Iris pigment epithelial cell (primary cell): ENCODE results near the gene DOCK2.
A peak's percentile ranks its signal among the peaks of the same experiment; 100 is the strongest.

Experiments
- DNase-seq: peaks from one replicate; pipeline ENCODE4 v3.0.0-alpha.2; 2011; ENCODE audit warnings: low read depth

The DOCK2 gene

DNA sequence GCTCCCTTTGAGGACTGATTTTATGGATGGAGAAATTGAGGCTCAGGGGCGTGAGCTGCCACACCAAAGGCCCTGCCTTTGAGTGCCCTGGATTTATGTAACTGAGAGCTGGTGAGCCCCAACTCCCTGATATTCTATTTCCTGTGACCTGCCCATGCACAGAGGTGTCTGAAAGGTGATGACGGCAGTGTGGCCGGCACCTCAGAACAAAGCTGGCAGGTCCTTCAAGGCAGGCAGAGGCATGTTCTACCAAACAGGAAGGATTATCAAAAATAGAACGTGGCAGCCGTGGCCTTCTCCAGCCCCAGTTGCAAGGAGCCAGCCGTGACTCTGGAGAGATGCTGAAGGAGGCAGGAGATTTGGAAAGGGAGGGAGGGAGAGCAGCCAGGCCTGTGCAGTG, 307.0 kb downstream of the DOCK2 start:
- DNase-seq: no peak

DNA sequence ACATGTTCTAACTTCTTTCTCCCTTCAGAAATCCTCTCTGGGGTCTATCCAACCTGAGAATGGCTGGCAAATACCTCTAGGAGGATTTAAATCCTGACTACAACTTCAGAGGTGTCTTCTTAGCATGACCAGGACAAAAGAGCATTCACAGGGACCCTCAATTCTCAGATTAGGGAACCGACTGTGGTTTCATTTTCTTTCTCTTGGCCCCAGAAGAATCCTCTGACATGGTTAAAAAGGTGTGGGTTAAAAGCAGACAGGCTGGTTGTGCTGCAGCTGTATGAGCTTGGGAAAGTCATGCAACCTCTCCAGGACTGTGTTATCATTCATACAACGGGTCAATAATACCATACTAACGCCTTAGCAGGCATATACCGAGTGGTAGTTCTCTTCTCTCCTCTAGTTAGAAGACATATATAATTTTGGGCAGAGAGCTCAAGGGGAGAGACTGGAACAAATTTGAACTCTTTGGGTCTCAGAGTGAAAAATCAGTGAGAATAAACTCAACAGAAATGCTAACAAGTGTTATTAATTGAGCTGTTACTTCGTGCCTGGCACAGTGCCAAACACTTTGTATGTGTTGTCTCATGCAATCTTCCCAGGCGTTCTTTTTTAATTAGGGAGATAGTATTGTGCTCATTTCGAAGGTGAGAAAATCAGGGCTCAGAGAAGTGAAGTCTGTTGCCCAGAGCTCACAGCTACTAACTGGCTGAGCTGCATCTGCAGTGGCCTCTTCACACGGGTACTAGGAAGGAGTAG, 308.0 kb downstream of the DOCK2 start:
- no peak for DNase-seq

DNA sequence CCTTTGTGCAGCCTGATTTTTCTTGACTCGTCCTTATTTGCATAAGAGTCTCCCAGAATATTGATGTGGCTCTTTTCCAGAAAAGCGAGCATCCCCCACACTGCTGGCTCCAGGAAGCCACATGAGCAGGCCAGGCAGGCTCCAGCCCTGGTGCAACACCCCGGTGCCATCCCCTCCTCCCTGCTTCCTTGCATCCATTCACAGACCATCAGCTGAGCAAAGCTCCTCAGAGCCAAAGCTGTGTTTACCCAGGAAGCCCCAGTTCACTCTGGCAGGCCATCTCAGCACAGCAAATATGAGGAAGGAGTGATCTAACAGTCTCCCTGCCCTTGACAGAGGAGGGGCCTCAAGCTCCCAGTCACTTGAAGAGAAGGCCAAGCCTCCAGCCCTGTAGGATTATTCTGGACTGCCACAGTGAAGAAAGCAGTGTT, 308.8 kb downstream of the DOCK2 start:
- peak; percentile 87 for DNase-seq

DNA sequence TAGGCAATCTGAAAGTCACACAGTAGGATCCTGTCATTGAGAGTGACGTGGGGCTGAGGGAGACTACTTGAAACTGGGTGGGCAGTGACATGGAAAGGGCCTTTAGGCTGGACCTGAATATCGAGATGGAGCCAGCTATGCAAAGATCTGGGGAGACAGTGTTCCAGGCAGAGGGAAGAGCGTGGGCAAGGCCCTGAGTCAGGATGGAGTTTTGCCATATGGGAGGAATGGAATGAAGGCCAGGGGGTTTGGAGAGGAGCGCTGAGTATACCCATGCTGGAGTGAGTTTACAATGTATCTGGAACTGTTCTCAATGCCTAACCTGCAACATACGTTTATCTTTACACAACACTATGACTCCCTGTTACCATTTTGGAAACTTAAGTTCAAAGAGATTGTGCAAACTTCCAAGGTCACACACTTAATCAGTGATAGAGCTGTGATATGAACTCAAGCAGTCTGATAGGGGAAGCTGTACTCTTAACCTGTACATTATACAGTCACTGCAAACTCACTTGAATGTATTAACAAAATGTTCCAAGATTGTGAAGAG, 309.7 kb downstream of the DOCK2 start:
- no peak for DNase-seq

DNA sequence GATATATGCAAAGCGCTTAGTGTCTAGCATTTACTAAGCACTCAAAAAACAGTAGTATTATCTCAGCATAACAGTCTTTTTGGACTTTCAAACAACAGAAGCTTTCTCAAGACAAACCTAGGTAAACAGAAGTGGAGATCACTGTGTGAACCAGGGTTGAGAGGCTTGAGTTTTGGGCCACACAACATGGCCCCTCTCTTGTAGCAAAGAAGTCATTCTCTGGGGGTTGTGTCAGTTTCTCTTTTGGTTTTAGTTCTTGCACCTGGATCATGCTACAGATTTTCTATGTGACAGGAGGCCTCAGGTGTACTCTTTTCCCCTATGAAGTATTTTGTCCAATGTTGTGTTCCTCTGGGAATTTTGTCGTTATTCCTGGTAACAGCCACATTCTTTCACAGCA, 313.3 kb downstream of the DOCK2 start:
- no peak for DNase-seq

DNA sequence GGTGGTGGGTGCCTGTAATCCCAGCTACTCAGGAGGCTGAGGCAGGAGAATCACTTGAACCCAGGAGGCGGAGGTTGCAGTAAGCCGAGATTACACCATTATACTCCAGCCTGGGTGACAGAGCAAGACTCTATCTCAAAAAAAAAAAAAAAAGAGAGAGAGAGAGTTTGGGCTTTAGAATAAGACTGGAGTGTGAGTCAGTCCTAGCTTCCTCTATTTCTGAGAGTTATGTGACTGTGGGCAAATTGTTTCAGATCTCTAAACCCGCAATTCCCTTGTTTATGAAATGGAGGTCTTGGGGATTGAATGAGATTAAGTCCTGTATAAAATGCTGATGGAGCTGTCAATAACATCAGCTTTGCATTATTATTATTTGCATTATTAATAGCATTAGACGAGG, 316.1 kb downstream of the DOCK2 start:
- peak; percentile 79 for DNase-seq

DNA sequence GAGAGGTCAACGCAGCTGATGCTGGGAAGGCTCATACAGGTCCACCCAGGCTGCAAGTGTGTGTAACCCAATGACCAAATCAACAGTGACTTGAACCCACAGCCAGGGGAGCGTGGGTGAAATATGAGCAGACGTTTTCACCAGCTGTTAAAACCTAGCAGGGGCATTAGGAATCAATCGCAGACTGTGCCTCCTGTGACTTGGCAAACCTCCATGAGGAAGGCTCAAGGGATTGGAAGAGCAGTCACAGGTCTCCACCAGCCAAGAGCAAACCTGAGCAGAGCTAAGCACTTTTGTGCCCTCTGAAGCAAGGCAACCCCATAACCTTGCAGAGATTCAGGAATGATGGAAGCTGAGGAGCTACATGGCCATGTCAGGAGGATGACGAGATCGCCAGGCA, 317.7 kb downstream of the DOCK2 start:
- DNase-seq: no peak

DNA sequence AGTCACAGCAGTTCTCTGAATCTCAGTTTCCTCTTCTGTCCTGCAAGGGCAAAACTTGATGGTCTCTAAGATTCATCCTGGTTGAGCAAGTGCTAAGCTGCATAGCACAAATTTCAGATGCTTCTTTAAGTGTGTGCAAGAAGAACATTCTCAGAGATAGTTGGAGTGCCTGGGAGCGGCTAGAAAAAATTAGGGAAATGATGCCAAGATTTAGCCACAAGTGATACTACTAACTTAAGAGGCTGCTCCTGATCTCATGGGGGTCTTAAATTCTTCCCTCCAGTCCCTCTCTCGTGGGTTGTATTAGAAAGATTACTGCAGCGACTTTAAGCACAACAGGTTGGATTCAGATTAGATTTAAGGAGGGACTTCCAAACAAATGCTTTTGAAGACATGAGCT, 319.1 kb downstream of the DOCK2 start:
- DNase-seq: no peak

DNA sequence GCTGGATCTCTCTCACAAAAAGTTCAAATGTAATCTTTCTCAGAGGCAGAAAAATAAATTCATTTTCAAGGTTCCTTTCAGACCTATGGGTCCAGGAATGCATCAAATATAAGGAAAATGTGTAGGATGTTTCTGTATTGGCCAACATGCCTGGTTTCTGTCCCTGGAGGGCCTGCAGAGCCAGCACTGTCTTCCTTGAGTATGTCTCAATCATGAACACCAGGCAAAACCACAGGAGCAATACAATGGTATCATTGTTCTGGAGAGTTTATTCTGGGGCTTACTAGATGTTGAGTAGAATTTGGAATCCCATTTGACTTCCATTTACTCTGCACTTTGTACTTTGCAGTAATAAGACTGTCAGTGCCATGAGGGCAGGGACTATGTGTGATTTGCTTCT, 319.7 kb downstream of the DOCK2 start:
- no peak for DNase-seq

DNA sequence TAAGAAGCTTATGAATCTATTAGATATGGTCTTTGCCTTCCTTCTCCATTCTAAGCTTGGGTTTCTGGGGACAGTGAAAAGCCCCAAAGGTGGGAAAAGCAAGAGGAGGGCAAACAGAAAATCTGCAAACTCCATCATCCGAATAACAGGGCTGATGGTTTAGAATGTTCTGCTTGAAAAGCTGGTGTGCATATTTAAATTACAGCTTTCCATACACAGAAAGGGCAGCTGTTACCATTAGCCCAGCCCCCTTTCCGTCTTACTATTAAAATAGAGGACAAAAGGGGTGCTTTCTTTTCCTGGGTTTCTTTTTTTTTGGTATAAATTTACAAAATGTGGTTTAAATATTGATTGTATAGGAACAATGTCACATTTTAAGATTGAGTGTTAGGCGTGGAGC, 321.2 kb downstream of the DOCK2 start:
- no peak for DNase-seq

DNA sequence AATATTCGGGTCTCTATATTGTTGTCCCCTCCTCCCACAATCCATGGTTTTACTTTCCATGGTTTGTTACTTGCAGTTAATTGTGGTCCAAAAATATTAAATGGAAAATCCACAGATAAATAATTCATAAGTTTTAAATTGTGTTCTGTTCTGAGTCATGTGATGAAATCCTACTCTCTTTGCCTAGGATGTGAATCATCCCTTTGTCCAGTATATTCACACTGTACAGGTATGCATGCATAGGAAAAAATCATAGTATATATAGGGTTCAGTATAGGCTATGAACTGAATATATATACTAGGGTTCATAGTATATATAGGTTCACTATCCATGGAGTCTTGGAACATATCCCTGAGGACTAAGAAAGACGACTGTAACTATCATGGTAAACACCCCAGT, 323.6 kb downstream of the DOCK2 start:
- DNase-seq: no peak

DNA sequence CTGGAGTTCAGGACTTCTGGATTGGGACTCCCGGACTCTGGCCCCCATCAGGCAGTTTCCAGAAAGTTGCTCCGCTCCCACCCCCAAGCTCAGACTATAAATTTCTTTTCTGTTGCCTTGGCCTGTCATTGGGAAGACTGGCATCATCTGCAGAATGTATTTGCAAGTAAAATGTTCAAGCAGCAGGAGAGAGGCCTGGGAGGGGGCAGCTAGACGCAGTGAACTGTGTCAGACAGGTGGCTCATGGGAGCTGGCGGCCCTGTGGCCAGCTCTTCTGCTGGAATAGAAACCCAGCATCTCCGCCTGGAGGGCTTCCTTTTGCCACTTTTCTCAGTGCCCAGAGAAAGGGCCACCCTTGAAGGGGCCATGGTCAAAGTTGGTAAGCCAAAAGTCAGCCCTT, 327.2 kb downstream of the DOCK2 start:
- DNase-seq: no peak

DNA sequence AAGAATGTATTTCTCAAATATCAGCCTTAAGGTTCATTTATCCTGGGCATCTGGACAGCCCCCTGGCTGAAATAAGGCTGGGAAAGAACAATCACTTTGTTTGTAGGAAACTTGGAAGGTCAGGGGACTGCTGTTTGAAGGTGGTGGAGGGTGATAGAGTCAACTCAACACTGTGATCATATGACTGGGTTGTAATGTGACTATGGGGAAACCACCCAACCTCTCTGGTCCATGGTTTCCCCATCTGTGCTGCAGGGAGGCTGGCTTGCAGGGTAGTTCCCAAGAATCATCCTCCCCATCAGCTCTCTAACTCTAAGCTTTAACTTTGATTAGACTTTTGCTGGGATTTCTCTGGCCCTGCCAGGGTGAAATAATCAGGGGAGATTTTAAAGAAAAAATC, 333.3 kb downstream of the DOCK2 start:
- no peak for DNase-seq

DNA sequence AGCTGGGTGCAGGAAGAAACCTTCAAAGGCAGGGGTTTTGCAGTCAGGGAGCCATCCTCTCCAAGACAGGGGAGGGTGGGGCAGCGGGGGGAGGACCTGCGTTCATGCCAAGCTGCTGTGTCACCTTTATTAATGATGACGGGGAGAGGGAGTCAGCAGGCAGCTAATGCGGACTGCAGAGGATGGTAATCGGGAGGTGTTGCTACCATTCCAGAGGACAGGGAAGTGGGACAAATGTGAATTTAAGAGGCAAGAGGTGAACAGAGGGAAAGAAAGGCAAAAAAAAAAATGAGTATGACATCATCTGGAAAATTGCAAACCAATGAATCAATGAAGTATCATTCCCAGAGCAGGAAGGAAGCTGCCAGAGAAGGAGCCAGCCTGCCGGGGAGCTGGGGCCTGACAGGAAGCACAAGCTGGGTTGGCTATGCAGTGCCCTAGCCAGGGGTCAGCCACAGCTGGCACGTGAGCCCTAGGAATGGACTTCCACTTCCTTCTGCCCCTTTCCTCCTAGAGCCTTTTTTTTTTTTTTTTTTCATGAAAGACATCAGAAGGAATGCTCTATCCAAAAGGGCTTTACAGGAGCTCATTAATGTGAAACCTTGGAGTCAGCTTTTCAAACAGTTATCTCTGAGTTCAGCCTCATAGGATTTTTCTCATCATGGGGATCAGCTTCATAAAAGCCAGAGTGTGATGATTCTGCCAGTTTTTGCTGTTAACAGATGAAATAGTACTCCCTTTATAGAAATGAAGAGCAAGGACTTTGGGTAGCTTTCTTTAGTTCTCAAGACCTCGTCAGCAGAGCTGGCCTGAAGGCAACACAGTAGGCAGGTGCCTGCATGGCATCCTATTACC, 334.1 kb downstream of the DOCK2 start:
- DNase-seq: peak; percentile 65

DNA sequence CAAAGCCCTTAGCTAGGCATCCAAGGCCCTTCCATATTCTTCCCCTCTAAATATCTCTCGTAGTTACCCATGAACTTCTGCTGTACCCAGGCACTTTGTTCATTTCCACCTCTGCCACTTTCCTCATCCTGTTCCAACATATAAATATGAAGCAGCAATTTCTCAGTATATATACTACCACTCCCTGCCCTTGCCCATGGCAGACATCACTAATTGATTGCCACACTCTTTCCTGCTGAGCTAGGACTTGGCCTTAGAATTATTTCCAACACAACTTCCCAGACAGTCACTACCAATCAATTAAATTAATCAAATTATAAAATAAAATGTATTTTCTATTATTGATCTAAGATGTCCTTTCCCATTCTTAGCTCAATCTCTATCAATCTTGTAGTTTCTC, 334.7 kb downstream of the DOCK2 start:
- no peak for DNase-seq

DNA sequence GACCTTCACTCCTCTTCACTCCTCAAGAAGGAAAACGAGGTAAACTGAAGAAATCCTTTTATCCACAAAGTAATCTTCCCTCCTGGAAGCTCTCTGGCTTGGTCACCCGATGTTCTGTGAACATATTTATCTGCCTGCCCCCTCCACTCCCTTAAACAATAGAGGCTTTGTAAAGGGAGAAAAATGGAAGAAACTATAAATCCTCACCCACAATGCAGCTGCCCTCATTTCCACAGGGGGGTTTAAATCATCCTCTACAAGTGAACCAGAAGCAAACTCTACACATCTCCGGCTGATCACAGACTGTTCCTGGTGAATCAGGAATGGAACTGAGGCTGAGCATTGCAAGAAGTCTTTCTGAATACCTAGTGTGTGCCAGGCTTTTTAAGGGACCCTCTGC, 336.0 kb downstream of the DOCK2 start:
- no peak for DNase-seq

DNA sequence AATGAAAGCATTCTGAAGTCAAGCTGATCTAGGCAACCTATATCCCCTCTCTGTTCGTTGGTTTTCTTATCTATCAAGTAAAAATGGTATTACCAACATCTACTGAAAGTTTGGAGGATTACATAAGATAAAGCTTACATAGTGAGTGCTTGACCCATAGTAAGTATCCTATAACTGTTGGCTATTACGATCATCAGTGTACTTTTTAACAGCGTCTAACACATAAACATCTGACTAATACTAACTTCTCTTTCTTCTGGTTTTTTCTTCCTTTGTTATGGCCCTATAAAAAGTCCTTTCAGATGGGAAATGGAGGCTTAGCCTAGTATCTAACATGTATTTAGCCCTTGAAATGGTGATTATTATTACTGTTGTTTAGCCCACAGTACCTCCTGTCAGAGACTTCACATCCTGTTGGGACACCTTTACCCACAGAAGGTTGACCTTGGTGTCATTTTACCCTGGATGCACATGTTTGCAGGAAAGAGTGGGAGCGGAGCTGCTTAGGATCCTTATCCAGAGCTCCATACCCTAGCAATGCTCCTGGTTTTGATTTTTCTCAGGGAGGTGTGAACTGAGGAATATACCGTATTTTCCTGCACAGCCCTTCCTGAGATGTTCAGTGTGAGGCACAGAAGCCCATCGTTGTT, 337.2 kb downstream of the DOCK2 start:
- peak; percentile 63 for DNase-seq

DNA sequence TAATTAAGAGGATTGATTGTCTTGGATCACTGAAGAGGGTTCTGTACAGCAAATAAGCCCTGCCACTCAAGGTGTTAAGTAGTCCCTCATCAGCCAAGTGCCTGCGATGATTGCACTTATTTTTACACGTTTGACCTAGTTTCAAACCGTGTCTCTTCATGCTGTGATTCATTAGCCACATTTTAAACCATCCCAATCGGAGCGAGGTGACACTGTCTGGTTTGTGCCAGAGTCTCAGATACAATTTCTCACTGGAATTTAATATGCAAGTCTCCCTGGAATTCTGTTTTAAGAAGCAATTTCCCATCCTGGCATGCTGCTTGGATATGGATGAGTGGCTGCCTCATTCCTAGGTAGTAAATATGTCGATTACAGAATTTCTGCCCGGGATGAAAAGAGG, 341.6 kb downstream of the DOCK2 start:
- no peak for DNase-seq

DNA sequence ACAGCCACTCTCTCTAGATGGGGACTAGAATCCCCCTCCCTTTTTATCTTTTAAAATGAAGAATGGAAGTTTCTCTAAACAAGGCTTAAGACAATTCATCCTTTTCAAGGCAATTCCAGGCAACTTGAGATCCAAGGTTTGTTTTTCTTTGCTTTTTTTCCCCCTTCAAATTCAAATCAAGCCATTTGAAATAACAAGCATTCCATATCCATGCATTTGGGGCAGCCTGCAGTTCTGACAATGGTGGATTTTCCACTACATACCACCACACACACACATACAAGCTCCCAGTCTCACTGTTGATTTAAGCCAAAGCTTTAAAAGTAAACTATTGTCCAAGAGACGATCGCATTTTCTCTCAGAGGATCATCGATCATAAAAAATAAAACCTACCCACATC, 342.8 kb downstream of the DOCK2 start:
- no peak for DNase-seq

DNA sequence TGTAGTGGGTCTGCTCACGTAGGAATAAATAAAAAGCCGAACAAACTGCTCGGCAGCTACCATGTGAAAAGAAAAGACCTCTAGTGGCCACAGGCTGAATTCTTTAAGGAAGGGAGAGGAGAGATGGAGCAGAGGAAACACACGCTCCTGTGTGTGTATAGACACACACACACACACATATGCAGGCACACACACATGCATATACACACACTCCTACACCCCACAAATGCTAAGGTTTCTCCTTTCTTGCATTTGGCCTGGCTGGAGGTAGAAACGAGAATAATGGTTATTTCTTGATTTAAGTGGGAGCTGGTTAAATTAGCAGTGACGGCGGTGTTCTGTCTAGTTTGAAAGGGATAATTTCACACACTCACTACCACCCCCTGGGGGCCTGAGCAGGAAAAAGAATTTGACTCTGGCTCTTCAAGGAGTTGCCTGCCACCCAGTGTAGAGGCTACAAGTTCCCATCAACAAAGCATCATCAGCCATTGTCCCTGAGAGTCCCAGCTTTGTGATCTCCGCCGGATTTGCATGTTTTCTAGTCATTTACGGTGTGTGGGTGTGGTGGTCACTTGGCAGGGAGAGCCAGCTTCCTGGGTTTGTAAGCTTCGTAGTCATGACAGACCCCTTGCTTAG, 343.5 kb downstream of the DOCK2 start, which contains the start of gene INSYN2B:
Gene INSYN2B (minus strand): TSS at position 78 of the 636 bp plus-strand sequence. CDS start 96,597 bp downstream, outside the sequence.
- peak; percentile 88 for DNase-seq

DNA sequence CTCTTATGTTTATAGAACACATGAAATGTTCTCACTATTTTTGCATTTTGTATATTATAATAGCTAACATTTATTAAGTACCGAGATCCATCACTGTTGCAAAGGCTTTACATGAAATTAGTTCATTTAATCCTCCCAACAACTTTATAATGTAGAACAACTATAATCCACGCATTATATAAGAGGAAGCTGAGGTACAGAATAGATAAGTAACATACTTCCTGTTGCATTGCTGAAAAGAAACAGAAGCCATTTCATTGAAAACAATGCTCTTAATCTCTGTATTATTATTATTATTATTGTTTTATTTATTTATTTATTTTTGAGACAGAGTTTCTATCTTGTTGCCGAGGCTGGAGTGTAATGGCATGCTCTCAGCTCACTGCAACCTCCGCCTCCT, 351.1 kb downstream of the DOCK2 start:
- DNase-seq: no peak

DNA sequence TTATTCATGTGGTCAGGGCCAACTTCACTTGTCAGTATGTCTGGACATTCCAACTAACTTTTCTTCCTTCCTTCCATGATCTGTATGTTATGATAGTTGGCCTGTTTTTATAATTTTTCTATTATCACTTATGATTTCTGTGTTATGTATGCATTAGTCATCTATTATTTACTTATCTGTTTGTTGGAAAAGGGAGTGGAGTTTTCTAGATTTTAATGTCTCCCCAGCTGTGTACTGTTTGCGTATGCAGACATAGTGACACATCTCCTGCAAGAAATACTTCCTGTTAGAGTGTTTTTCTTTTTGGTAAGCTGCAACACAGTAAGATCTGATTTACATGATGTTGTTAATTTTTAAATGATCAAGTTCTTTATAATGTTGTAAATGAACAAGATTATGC, 351.9 kb downstream of the DOCK2 start:
- peak; percentile 59 for DNase-seq
